Stimulated activated naive CD4-positive, alpha-beta T cell (primary cell): ENCODE measurements around the gene SLC12A7.
"Not testable (repeated sequence)": the region's sequence is repeated elsewhere in the genome, so short reads cannot be mapped to it uniquely, and the experiment has no call there.

Experiments
- DNase-seq, 6 experiments: peaks; one replicate each; lab custom pipeline; 2025; lab: John Stamatoyannopoulos, UW

The SLC12A7 gene

GRCh38 chr5:1109542-1110306, 2.1 kb downstream of the SLC12A7 start:
- no peak for DNase-seq

GRCh38 chr5:1108865-1109174, 3.0 kb downstream of the SLC12A7 start:
- no peak for DNase-seq

GRCh38 chr5:1108023-1108864, 3.6 kb downstream of the SLC12A7 start:
- peak in 1 of 6 experiments; percentile 35 for DNase-seq

DNA sequence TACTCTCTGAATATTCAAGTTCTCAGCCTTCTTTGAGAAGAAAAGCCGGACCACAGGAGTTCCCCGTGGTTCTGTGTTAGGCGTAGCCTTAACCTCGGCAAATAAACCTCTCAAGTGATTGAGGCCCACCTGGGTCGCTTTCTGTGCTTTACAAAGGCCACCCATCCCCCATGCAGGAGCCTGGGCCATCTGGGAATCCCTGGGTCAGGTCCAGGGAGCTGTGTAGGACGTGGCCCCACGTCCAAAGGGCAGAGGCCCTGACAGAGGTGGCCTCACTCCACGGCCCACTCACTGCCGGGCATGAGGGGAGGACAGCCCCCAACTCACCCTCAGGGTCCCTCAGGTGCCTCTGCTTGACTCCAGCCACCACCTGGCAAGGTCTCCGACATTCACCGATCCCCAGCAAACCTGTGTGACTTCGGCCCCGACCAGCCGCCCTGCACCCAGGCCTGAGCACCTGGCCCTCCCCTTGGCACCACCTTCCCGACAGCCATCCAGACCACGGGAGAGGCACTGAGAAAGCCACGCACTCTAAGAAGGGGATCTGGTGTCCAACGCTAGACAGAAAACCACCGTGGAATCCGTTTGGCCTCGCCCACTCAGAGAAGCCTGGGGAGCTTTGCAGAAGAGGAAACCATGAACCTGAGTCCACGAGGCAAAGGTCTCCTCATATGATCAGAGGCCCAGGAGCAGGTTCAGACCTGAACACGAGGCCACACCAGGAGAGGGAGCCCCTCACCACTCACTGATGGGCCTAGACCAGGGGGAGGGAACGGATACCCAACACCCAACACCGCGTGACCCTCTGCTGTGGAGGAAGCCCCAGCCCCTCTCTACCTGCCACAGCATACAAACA, 4.5 kb downstream of the SLC12A7 start:
- peak in 3 of 6 experiments; percentile 5 to 36 (median 20) for DNase-seq

- peak in 5 of 6 experiments; percentile 18 to 38 (median 21) for DNase-seq
Measured at GRCh38 chr5:1106385-1107166, 5.3 kb downstream of the SLC12A7 start.

GRCh38 chr5:1105350-1106265, 6.3 kb downstream of the SLC12A7 start:
- peak; percentile 49 to 82 (median 72) for DNase-seq

GRCh38 chr5:1104327-1105006, 7.4 kb downstream of the SLC12A7 start:
- peak; percentile 25 to 77 (median 55) for DNase-seq

GRCh38 chr5:1103505-1104326, 8.1 kb downstream of the SLC12A7 start:
- DNase-seq, result peak in 5 of 6 experiments; percentile 18 to 52 (median 22)

- no peak for DNase-seq
Measured at GRCh38 chr5:1103093-1103492, 8.8 kb downstream of the SLC12A7 start.

GRCh38 chr5:1101961-1102713, 9.7 kb downstream of the SLC12A7 start:
- DNase-seq, result no peak

- no peak for DNase-seq
Measured at GRCh38 chr5:1100664-1101574, 10.9 kb downstream of the SLC12A7 start.

- no peak for DNase-seq
Measured at GRCh38 chr5:1099926-1100663, 11.8 kb downstream of the SLC12A7 start.

DNA sequence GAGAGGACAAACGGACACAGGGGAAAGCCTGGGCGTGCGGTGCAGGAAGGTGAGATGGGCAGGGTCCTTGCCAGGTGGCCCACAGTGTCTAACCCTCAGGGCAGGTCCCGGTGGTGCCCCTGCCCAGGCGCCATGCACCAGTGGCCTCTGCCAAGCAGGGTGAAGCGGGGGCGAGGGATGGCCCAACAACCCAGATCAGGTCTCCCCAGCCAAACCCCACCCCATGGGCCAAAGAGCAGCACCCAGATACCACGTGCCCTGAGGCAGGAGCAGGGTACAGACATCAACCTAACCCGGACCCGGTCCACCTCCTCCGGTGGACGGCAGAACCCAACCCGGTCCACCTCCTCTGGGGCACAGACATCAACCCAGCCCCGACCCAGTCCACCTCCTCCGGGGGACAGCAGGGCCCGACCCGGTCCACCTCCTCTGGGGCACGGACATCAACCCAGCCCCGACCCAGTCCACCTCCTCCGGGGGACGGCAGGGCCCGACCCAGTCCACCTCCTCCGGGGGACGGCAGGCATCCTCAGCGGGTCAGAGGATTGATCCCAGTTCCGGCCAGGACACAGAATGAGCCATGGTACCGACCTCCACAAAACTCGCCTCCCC, 12.8 kb downstream of the SLC12A7 start:
- no peak for DNase-seq

- DNase-seq, result not testable (repeated sequence)
Measured at GRCh38 chr5:1097988-1098385, 13.9 kb downstream of the SLC12A7 start.

GRCh38 chr5:1097381-1097987, 14.4 kb downstream of the SLC12A7 start:
- no peak for DNase-seq
